Central memory CD8-positive, alpha-beta T cell (primary cell): ENCODE measurements around the gene GM2A.

ENCODE experiments used
- ATAC-seq: fragments of 150-1000 bp; cut with Tn5 transposase; replicated peaks from 2 replicates; pipeline ENCODE4 v1.10.0; 2022; ENCODE audit warnings: mild to moderate bottlenecking, moderate FRiP score, moderate number of reproducible peaks; ENCODE audit not compliant: poor library complexity, severe bottlenecking; ENCODE audit errors: extremely low read depth
- DNase-seq, 2 donors: peaks; one replicate each; pipeline ENCODE4 v3.0.0; 2021; ENCODE audit warnings: low spot score in 2 of 2
- H3K27ac Mint-ChIP-seq: one replicate; pipeline ENCODE4 v1.8.0; 2022; ENCODE audit warnings: low read depth, mild to moderate bottlenecking, moderate library complexity, mixed read lengths
- H3K27me3 Mint-ChIP-seq: one replicate; pipeline ENCODE4 v1.8.0; 2022; ENCODE audit warnings: mixed read lengths
- H3K36me3 Mint-ChIP-seq: one replicate; pipeline ENCODE4 v1.8.0; 2022; ENCODE audit warnings: mild to moderate bottlenecking, moderate library complexity, mixed read lengths; ENCODE audit not compliant: insufficient read depth
- H3K4me1 Mint-ChIP-seq: one replicate; pipeline ENCODE4 v1.8.0; 2022; ENCODE audit warnings: mixed read lengths
- H3K4me3 Mint-ChIP-seq: one replicate; pipeline ENCODE4 v1.8.0; 2022; ENCODE audit warnings: mild to moderate bottlenecking, moderate library complexity, mixed read lengths
- H3K9me3 Mint-ChIP-seq: one replicate; pipeline ENCODE4 v1.8.0; 2022; ENCODE audit warnings: mixed read lengths

The GM2A gene

GRCh38 chr5:151252762-151253604 is at the start of gene GM2A:
Gene GM2A (plus strand): TSS chr5:151253185. CDS start chr5:151253217, 32 bp downstream.
- peak; percentile 95 to 96 for DNase-seq
- ATAC-seq = peak; percentile 98
- Mint-ChIP-seq H3K36me3 (peaks cover 9% of the 10 kb centered on the region), H3K9me3 (no peaks in the 10 kb centered on the region), H3K4me1 (peaks cover 55% of the 10 kb centered on the region), H3K4me3 (peak within 1 kb of the TSS; percentile 78), H3K27ac (peak within 1 kb of the TSS; percentile 79), H3K27me3 (no peaks in the 10 kb centered on the region)

GRCh38 chr5:151204051-151204450 is 48.9 kb upstream of the GM2A start:
- no peak for ATAC-seq
- DNase-seq = no peak
- Mint-ChIP-seq H3K4me3 (no peak overlapping the region), H3K27me3 (no peaks in the 10 kb centered on the region), H3K27ac (no peak overlapping the region), H3K36me3 (peaks cover 17% of the 10 kb centered on the region), H3K9me3 (no peaks in the 10 kb centered on the region), H3K4me1 (peaks cover 40% of the 10 kb centered on the region)

- ATAC-seq (no peak), DNase-seq (no peak)
- Mint-ChIP-seq H3K4me1 (peaks cover 34% of the 10 kb centered on the region), H3K4me3 (no peak overlapping the region), H3K9me3 (no peaks in the 10 kb centered on the region), H3K36me3 (peaks cover 13% of the 10 kb centered on the region), H3K27ac (peak overlapping the region; percentile 46), H3K27me3 (no peaks in the 10 kb centered on the region)
These were observed 47.6 kb upstream of the GM2A start for GRCh38 chr5:151205411-151205810.

GRCh38 chr5:151208481-151208914 is 44.5 kb upstream of the GM2A start:
- ATAC-seq (no peak), DNase-seq (no peak)
- Mint-ChIP-seq H3K4me1 (peaks cover 45% of the 10 kb centered on the region), H3K36me3 (peaks cover 8% of the 10 kb centered on the region), H3K27ac (no peak overlapping the region), H3K27me3 (no peaks in the 10 kb centered on the region), H3K9me3 (no peaks in the 10 kb centered on the region), H3K4me3 (no peak overlapping the region)

- peak overlapping the region; percentile 86 for H3K4me3 Mint-ChIP-seq
- H3K36me3 Mint-ChIP-seq = peaks cover 23% of the 10 kb centered on the region
- DNase-seq (no peak), ATAC-seq (no peak)
- peak overlapping the region; percentile 84 for H3K27ac Mint-ChIP-seq
- H3K4me1 Mint-ChIP-seq = peaks cover 62% of the 10 kb centered on the region
- H3K27me3 Mint-ChIP-seq = no peaks in the 10 kb centered on the region
- H3K9me3 Mint-ChIP-seq = no peaks in the 10 kb centered on the region
These were observed 40.6 kb upstream of the GM2A start for GRCh38 chr5:151212406-151212798.

GRCh38 chr5:151213803-151214613 is 39.0 kb upstream of the GM2A start:
- H3K36me3 Mint-ChIP-seq = peaks cover 35% of the 10 kb centered on the region
- ATAC-seq = peak; percentile 84
- peak; percentile 61 to 75 for DNase-seq
- H3K4me1 Mint-ChIP-seq = peaks cover 70% of the 10 kb centered on the region
- H3K4me3 Mint-ChIP-seq = peak overlapping the region; percentile 86
- no peaks in the 10 kb centered on the region for H3K9me3 Mint-ChIP-seq
- H3K27me3 Mint-ChIP-seq = no peaks in the 10 kb centered on the region
- H3K27ac Mint-ChIP-seq = peak overlapping the region; percentile 84

GRCh38 chr5:151214614-151215545 is 38.1 kb upstream of the GM2A start:
- H3K9me3 Mint-ChIP-seq = no peaks in the 10 kb centered on the region
- H3K27ac Mint-ChIP-seq = peak overlapping the region; percentile 84
- H3K36me3 Mint-ChIP-seq = peaks cover 35% of the 10 kb centered on the region
- peak in 1 of 2 donors; percentile 35 for DNase-seq
- no peaks in the 10 kb centered on the region for H3K27me3 Mint-ChIP-seq
- peaks cover 79% of the 10 kb centered on the region for H3K4me1 Mint-ChIP-seq
- ATAC-seq = peak; percentile 22
- H3K4me3 Mint-ChIP-seq = peak overlapping the region; percentile 86

- ATAC-seq (no peak), DNase-seq (no peak)
- H3K9me3 Mint-ChIP-seq = no peaks in the 10 kb centered on the region
- peak overlapping the region; percentile 86 for H3K4me3 Mint-ChIP-seq
- H3K27ac Mint-ChIP-seq = peak overlapping the region; percentile 84
- peaks cover 86% of the 10 kb centered on the region for H3K4me1 Mint-ChIP-seq
- H3K27me3 Mint-ChIP-seq = no peaks in the 10 kb centered on the region
- peaks cover 35% of the 10 kb centered on the region for H3K36me3 Mint-ChIP-seq
These were observed 37.5 kb upstream of the GM2A start for GRCh38 chr5:151215546-151215880.

GRCh38 chr5:151216781-151217180 is 36.2 kb upstream of the GM2A start:
- Mint-ChIP-seq H3K27ac (peak overlapping the region; percentile 84), H3K27me3 (no peaks in the 10 kb centered on the region), H3K36me3 (peaks cover 31% of the 10 kb centered on the region), H3K4me1 (peaks cover 89% of the 10 kb centered on the region), H3K9me3 (no peaks in the 10 kb centered on the region), H3K4me3 (peak overlapping the region; percentile 40)
- ATAC-seq (no peak), DNase-seq (no peak)

GRCh38 chr5:151218177-151218576 is 34.8 kb upstream of the GM2A start:
- no peak for ATAC-seq
- Mint-ChIP-seq H3K4me1 (peaks cover 90% of the 10 kb centered on the region), H3K9me3 (no peaks in the 10 kb centered on the region), H3K4me3 (no peak overlapping the region), H3K36me3 (peaks cover 36% of the 10 kb centered on the region), H3K27ac (peak overlapping the region; percentile 57), H3K27me3 (no peaks in the 10 kb centered on the region)
- no peak for DNase-seq

- no peak for DNase-seq
- H3K36me3 Mint-ChIP-seq = peaks cover 33% of the 10 kb centered on the region
- peaks cover 82% of the 10 kb centered on the region for H3K4me1 Mint-ChIP-seq
- peak overlapping the region; percentile 57 for H3K27ac Mint-ChIP-seq
- H3K4me3 Mint-ChIP-seq = peak overlapping the region; percentile 36
- ATAC-seq = no peak
- no peaks in the 10 kb centered on the region for H3K27me3 Mint-ChIP-seq
- H3K9me3 Mint-ChIP-seq = no peaks in the 10 kb centered on the region
These were observed 33.8 kb upstream of the GM2A start for GRCh38 chr5:151219138-151219537.

GRCh38 chr5:151219789-151220188 is 33.2 kb upstream of the GM2A start:
- Mint-ChIP-seq H3K27me3 (no peaks in the 10 kb centered on the region), H3K27ac (peak overlapping the region; percentile 85), H3K9me3 (no peaks in the 10 kb centered on the region), H3K36me3 (peaks cover 29% of the 10 kb centered on the region), H3K4me3 (peak overlapping the region; percentile 85), H3K4me1 (peaks cover 82% of the 10 kb centered on the region)
- ATAC-seq (no peak), DNase-seq (no peak)
